AG10803 (cell line): ENCODE results near the gene RIPOR3.

Source experiments
- DNase-seq: peaks from one replicate; pipeline ENCODE4 v3.0.0; 2010; ENCODE audit warnings: low read depth
- H3K4me3 ChIP-seq: 2 replicates; pipeline ENCODE4 v1.5.1; 2011; ENCODE audit warnings: mild to moderate bottlenecking, low read length, control low read depth
- TF ChIP-seq, protein P1 (sequence below): conservative IDR thresholded peaks from 2 replicates; pipeline ENCODE4 v1.5.1; 2011; ENCODE audit warnings: mild to moderate bottlenecking, low read length, control low read depth, inconsistent platforms

RIPOR3 gene

DNA sequence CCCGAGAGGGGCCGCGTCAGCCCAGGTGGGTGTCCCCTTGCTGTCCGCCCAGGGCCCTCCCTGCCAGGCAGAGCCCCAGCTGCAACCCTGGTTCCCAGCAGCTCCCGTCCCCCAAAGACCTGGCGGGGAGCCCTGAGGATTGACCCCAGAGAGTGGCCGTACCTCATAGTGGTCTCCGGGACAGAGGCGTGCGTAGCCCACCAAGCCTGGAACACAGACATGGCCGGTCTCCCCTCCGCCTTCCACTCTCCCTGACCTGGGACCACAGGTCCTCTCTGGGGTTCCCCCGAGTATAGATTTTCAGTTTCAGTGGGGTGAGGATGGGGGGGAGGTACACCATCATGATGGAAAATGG lies 82.6 kb downstream of the RIPOR3 start:
- no peak for DNase-seq

DNA sequence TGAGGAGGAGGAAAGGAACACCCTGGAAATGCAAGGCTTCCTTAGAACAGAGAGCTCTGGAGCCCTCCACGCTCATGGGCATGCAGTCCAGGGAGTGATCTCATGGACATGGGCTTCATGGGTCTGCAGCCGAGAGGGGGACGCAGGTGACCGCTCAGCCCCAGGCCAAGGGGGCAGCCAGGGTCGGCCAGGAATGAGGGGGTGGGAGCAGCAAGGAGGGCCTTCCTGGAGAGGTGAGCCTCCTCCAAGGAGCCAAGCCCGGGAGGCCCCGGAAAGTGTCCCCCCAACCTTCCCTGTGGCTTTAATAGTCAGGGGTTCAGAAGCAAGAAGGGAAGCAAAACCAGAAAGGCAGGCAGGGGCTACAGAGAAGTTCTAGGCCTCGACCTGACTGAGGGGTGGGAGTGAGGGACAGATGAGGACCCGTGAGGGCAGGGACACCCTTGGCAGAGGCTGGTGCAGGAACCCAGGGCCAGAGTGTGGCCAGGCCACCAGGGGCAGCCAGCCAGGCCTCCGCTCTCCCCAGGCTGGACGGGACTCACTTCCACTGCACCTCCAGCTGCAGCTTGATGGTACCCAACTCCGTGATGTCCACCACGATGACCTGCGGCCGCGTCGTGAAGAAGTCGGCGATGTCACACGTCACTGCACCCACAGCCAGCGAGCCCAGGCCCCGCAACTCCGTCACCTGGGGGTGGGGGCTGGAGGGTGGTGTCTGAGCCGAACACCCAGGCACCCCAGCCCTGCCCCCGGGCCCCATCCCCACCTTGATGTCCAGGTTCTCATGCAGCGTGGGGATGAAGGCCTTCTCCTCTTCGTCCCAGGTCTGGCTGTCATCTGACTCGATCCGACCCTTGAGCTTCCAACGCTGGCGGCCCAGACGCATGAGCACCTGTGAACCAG lies 83.2 kb downstream of the RIPOR3 start:
- DNase-seq, result no peak
- H3K4me3 ChIP-seq, result no peak overlapping the region
- TF ChIP-seq, protein P1, sequence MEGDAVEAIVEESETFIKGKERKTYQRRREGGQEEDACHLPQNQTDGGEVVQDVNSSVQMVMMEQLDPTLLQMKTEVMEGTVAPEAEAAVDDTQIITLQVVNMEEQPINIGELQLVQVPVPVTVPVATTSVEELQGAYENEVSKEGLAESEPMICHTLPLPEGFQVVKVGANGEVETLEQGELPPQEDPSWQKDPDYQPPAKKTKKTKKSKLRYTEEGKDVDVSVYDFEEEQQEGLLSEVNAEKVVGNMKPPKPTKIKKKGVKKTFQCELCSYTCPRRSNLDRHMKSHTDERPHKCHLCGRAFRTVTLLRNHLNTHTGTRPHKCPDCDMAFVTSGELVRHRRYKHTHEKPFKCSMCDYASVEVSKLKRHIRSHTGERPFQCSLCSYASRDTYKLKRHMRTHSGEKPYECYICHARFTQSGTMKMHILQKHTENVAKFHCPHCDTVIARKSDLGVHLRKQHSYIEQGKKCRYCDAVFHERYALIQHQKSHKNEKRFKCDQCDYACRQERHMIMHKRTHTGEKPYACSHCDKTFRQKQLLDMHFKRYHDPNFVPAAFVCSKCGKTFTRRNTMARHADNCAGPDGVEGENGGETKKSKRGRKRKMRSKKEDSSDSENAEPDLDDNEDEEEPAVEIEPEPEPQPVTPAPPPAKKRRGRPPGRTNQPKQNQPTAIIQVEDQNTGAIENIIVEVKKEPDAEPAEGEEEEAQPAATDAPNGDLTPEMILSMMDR, result no peak

More for the DNA sequence above, 82.6 kb downstream of the RIPOR3 start:
- no peak overlapping the region for H3K4me3 ChIP-seq
- TF ChIP-seq, protein P1, result no peak

DNA sequence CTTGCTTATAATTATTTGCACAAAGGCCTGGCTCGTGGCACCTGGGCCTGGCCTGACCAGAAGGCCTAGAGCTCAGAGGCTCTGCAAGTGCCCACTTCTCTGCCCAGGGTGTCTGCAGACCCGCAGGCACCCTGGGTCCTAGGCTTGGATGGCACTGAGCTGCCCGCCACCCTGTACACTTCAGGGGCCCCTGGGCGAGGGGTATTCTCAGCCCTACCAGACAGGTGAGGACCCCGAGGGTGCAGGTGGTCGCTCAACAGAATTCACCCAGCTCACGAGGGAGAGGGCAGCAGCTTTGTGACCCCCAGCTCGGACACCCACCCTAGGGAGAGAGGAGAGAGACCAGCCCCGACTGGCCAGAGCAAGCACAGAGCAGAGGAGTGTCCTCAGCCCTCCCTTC lies 83.9 kb downstream of the RIPOR3 start:
- no peak overlapping the region for H3K4me3 ChIP-seq
- DNase-seq, result no peak
- TF ChIP-seq, protein P1, result no peak

DNA sequence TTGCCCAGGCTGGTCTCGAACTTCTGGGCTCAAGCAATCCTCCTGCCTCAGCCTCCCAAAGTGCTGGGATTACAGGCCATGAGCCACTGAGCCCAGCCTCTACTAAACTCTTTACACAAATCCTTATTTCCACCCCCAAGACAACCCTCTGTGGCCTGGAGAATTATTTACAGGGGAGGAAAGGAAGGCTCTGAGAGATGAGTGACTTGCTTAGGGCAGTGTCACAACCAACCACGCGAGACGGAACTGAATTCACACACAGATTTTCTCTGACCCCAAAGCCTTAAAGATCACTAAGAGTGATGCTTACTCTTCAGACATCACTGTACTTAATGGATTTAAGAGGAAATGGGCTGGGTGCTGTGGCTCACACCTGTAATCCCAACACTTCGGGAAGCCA lies 86.2 kb downstream of the RIPOR3 start:
- no peak for DNase-seq
- TF ChIP-seq, protein P1, result no peak

DNA sequence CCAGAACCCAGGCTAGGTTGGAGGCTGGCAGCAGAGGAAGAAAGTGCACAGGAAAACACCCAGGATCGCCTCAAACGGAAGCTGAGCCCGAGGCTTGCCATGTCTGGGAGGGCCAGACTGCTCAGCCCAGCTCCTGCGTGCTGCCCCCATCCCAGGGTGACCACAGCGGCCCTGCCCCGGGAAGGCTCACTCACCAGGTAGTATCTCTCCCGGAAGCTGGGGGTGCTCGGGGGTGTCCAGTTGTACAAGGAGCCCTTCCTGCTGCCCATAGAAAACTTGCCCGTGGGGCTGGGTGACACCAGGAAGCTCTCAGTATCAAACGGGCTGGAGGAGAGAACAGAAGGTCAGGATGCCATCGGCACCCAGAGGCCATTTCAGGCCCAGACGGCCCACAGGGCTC lies 86.9 kb downstream of the RIPOR3 start:
- H3K4me3 ChIP-seq, result no peak overlapping the region
- TF ChIP-seq, protein P1, result no peak
- DNase-seq, result no peak

More for the DNA sequence above, 86.2 kb downstream of the RIPOR3 start:
- H3K4me3 ChIP-seq, result no peak overlapping the region

DNA sequence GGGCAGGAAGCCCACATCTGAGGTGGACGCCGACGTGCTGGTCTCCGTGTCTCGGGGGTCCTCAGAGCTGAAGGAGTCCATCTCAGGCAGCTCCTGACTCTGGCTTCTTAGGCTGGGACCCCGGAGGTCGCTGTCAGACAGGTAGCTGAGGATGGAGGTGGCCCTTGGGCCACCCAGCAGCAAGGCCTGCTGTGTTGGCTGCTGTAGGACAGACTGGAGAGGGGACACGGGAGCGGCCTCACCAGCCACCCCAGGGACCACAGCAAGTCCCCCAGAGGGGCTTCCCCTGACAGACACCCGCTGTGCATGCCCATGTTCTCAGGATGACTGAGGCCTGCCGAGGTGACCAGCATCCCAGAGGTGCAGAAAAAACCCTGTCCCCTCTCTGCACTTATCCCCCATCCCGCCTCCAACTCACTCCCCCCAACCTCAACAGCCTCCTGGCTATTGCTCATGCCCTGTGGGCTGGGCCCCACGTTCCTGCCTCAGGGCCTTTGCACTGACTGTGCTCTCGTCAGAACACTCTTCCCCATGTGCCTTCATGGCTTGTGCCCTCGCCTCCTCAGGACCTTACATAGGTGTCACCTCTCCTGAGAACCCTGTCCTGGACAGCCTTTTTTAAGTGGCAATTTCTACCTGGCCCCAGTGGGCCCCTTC lies 88.8 kb downstream of the RIPOR3 start:
- TF ChIP-seq, protein P1, result no peak
- DNase-seq, result no peak
- H3K4me3 ChIP-seq, result no peak overlapping the region
